ENCODE measurements around the gene RAP1A.

The RAP1A gene

GRCh38 chr1:111619635-111620440, at the start of gene RAP1A:
TSS of gene RAP1A (plus strand) at chr1:111619789. CDS start at chr1:111691361, 71,572 bp downstream.
- TF ChIP-seq CTCF (IDR thresholded peaks at IDR 0.05; ENCODE audit: extremely low read depth, missing control alignments): no peak
- DNase-seq (ENCODE audit: low spot score): peak; percentile 97

- DNase-seq (ENCODE audit: low spot score): no peak
- TF ChIP-seq CTCF (IDR thresholded peaks at IDR 0.05; ENCODE audit: extremely low read depth, missing control alignments): peak; percentile 6
Observed at GRCh38 chr1:111569913-111570312, 49.7 kb upstream of the RAP1A start.

GRCh38 chr1:111570781-111571181, 48.8 kb upstream of the RAP1A start:
- no peak for TF ChIP-seq CTCF (IDR thresholded peaks at IDR 0.05; ENCODE audit: extremely low read depth, missing control alignments)
- DNase-seq (ENCODE audit: low spot score): peak; percentile 30

GRCh38 chr1:111571239-111571638, 48.4 kb upstream of the RAP1A start:
- no peak for DNase-seq (ENCODE audit: low spot score)
- no peak for TF ChIP-seq CTCF (IDR thresholded peaks at IDR 0.05; ENCODE audit: extremely low read depth, missing control alignments)

GRCh38 chr1:111571987-111572386, 47.6 kb upstream of the RAP1A start:
- no peak for DNase-seq (ENCODE audit: low spot score)
- no peak for TF ChIP-seq CTCF (IDR thresholded peaks at IDR 0.05; ENCODE audit: extremely low read depth, missing control alignments)

- TF ChIP-seq CTCF (IDR thresholded peaks at IDR 0.05; ENCODE audit: extremely low read depth, missing control alignments): no peak
- no peak for DNase-seq (ENCODE audit: low spot score)
Observed at GRCh38 chr1:111576547-111576946, 43.0 kb upstream of the RAP1A start.

- no peak for DNase-seq (ENCODE audit: low spot score)
- TF ChIP-seq CTCF (IDR thresholded peaks at IDR 0.05; ENCODE audit: extremely low read depth, missing control alignments): no peak
Observed at GRCh38 chr1:111577814-111578213, 41.8 kb upstream of the RAP1A start.
